ENCODE data around the gene COL20A1.

The COL20A1 gene

DNA sequence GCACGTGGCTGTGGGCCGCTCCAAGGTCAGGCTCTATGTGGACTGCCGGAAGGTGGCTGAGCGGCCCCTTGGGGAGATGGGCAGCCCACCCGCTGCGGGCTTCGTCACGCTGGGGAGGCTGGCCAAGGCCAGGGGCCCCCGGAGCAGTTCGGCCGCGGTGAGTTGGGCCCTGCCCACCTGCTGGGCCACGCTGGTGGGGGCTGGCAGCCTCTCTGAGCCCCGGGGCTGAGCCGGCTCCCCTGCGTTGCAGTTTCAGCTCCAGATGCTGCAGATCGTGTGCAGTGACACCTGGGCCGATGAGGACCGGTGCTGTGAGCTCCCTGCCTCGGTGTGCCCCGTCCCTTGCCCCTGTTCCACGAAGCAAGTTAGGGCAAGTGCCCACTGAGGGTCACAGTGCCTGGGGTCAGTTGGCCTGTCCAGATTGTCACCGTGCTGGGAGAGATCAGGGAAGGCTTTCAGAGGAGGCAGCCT, 27.1 kb downstream of the COL20A1 start:
- no peak for DNase-seq (ENCODE audit: low spot score)

DNA sequence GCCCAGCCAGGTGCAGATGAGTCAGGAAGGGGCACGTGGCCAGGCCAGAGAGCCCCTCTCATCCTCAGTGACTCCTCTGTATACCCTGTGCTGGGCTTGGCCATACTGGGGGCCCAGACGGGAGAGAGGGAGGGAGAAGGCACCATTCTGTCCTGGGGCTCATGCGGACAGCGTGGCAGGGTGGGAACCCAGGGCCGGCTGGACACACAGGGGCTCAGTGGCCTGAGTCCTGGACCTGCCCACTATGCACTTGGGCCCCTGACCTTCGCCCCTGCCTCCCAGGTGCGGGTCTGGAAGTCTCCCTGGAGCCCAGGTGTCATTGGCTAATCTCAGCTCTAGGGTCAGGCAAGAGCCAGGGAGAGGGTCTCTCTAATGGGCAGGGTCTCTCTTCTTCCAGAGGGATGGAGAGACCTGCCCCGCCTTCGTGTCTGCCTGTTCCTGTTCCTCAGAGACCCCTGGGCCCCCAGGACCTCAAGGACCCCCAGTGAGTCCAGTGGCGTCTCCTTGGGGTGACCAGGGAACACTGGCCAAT, 27.7 kb downstream of the COL20A1 start:
- DNase-seq (ENCODE audit: low spot score): no peak

DNA sequence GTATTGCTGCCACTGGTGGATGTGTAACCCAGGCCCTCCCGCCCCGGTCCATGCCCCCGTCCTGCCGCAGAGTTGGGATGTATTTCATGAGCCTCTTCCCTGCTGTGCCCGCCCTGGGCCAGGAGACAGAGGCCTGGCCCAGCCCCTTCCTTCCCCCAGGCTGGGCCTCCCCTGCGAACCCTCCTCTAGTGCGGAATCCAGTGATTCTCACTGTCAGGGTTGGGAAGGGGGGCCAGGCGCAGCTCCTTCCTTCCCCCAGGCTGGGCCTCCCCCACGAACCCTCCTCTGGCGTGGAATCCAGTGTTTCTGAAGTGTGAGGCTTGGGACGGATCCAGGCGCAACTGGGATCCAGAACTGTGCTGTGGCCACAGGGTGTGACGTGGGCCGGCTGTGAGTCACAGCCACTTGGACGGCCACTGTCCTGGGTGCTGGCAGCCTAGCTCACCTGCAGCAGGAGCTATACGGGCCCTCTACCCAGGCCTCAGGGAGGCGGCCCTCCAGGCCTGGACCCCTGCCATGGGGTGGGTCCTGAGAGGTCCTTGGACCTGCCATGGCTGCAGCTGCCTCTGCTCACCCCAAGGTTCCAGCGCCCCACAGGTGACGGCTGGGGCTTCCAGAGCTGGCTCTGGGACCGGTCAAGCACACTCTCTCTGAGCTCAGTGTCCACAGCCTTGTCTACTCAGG, 28.3 kb downstream of the COL20A1 start:
- DNase-seq (ENCODE audit: low spot score): no peak

DNA sequence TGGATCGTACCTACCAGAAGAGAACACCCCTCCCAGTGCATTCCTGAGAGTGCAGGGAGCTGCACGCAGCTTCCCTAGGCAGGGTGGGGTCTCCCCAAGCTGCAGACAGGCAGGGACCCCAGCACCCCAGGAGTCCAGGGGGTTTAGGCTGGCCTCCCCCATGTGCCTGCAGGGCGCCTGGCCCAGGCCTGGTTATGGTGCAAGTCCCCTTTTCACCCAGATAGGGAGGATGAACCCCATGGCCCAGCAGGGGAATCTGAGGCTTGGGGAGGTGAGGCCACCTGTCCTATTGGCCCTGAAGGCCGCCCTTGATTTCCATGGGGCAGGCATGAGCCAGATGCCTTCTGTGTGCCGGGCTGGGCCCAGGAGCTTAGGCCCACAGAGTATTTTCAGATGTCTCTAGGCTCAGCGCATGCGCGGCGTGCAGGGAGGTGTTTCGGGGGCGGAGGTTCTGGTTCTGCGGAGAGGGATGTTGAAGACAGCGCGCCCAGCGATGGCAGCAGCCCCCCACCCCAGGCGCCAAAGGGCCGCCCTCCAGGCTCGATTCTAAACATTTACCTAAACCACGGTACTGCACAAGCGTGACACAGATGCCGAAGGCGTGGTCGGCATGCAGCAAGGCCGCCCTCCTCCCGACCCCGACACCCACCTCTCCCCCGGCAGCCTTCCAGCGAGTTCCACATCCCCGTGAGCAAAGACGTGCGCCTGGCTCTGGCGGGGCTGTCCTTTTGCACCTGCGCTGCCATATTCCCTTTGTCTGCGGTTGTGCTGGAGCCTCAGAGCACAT, 29.4 kb downstream of the COL20A1 start:
- DNase-seq (ENCODE audit: low spot score): no peak

DNA sequence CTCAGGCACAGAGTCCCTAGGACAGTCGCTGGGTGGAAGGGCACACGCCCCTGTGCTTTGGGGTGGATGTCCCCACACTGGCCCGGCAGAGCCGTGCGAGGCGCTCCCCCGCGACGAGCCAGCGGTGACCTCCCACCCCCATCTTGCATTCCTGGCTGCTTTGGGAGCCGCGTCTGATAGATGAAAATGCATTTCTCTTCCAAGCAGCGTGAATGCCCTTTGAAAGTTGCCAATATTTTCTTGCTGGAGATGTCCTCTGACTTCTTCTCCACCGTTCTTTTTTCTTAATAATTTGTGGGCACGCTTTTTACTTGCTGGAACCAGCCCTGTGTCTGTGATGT, 29.9 kb downstream of the COL20A1 start:
- DNase-seq (ENCODE audit: low spot score): no peak

DNA sequence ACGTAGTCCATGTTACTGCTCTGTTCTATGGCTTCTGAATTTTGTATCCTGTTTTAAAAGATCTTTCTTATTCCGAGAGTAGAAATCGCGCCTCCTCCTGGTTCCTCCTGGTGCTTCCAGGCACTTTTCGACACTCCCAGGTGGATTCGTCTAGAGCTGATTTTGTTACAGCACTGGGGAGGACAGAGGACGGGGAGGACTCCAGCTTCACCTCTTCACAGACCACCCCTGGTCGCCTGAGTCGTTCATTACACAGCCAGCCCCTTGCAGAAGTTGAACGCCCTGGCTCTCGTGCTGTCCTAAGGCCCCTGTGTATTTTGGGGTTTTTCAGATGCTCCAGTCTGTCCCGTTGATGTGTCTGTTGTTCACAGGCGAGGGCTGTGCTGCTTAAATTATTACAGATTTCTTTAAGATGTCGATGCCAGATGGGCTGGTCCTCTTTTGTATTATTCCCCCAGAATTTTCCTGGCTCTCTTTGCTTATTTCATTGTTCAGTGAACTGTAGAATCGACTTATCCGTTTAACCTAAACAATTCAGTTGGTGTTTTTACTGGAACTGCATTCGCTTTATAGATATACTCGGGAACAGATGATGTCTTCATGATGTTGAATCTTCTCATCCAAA, 30.5 kb downstream of the COL20A1 start:
- no peak for DNase-seq (ENCODE audit: low spot score)

DNA sequence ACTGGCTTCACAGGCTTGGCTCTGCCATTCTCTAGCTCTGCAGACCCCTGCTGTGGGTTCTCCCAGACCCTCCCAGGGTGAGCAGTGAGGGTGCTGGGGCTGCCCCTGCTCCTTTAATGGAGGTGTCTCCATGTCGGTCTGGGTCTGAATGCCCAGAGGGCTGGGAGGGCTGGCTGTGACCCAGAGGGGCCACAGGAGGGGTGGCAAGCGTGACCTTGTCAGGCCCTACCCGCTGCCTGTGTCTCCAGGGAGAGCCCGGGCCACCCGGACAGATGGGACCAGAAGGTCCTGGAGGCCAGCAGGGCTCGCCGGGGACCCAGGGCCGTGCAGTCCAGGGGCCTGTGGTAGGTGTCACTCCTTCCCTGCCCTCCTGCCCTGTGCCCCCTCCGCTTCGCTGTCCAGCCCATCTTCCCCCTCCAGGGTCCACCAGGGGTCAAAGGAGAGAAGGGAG, 32.1 kb downstream of the COL20A1 start:
- no peak for DNase-seq (ENCODE audit: low spot score)

DNA sequence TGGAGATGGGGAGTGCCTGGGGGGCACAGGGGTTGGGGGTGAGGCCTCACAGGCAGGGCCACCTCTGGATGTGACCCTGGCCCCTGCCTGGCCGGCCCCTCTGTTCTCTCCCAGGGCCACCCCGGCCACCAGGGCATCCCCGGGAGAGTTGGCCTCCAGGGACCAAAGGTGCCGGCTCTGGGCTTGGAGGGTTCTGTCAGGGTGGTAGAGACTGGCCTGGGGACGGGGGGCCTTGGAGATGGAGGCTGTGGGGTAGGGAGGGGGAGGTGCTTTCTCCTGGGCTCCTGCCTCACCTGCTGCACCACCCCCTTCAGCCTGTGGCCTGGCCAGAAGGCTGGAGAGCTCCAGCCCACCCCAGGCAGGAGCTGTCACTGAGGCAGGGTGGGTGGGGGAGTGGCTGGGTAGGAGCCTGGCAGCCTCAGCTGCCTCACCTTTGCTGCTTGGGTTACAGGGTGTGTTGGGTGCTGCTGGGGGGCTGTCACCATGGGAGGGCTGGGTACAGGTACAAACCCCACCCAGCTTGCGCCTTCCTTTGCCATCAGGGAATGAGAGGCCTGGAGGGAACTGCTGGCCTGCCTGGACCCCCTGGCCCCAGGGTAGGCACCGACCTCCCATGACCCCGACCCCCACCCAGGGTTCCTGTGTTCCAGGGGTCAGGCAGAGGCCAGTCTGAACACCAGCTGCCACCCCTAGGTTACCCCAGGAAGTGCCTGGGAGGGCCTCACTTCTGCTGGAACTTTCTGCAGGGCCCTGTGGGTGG, 32.7 kb downstream of the COL20A1 start:
- DNase-seq (ENCODE audit: low spot score): no peak

DNA sequence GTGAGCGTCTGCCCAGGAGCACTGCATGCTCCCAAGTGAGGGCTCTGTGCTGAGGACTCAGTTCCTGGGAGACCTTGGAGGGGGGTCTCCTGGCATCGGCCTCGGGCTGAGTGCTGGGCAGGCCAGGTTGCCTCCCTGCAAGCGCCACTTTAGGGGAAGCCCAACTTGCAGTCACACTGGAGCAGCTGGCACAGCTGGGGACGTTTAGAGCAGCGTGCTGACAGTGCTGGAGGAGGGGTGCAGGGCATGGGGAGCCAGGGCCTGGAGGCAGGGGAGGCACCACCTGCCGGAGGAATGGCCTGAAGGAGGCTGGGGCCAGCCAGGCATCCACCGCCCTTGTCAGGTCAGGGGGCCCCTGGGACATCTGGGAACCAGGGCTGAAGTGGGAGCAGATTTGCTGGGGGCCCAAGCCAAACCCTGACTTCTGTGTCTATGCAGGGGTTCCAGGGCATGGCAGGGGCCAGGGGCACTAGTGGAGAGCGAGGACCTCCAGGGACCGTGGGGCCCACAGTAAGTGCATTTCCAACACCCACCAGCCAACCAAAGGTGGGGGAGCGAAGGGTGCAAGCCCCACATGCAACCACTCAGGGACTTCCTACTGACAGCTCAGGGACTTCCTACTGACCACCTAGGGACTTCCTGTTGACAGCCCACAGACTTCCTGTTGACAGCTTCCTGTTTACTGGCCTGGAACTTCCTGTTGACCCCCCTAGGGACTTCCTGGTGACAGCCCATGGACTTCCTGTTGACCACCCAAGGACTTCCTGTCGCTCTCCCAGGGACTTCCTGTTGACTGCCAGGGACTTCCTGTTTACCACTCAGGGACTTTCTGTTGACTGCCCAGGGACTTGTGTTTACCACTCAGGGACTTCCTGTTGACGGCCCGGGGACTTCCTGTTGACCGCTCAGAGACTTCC, 33.6 kb downstream of the COL20A1 start:
- DNase-seq (ENCODE audit: low spot score): peak; percentile 24

DNA sequence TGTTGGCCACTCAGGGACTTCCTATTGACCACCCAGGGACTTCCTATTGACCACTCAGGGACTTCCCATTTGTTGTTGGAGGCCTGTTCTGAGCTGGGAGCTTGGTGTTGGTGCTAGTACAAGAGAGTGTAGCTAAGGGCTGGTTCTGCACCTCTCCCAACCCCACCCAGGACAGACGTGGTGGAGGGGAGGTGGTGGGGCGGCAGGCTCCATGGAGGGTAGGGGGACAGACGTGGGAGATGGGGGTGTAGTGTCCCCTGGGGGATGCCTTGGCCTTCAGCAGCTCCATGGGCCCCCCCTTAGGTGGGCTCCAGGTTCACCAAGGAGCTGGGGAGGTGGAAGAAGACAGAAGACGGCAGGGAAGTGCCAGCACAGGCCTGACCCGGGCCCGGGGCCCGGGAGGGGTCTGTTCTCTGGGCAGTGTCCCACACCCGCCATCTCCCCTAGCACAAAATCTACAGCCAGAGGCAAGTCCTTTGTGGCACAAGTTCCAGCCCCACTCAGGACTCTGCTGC, 34.3 kb downstream of the COL20A1 start:
- DNase-seq (ENCODE audit: low spot score): no peak

DNA sequence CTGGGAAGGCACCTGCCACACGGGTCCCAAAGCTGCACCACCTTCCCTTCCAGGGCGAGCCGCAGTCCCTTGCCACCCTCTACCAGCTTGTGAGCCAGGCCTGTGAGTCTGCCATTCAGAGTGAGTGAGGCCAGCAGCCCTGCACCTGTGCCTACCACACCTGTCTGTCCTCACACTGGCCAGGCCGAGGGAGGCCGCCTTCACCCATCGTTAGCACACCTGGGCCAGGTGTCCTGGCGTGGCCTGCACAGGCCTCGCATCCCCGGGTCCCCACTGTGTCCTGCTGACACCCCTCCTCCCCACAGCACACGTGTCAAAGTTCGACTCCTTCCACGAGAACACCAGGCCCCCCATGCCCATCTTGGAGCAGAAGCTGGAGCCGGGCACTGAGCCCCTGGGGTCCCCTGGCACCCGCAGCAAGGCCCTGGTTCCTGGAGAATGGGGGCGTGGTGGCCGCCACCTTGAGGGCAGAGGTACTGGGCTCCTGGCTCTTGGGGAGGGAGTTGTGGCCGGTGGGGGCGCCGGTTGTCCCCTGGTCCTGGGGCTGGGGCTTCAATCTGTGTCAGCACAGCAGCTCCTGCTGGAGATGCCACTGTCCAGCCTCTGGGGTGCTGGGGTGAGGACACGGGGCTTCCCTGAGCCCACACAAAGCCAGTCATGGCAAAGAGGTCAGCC, 35.2 kb downstream of the COL20A1 start:
- DNase-seq (ENCODE audit: low spot score): no peak

DNA sequence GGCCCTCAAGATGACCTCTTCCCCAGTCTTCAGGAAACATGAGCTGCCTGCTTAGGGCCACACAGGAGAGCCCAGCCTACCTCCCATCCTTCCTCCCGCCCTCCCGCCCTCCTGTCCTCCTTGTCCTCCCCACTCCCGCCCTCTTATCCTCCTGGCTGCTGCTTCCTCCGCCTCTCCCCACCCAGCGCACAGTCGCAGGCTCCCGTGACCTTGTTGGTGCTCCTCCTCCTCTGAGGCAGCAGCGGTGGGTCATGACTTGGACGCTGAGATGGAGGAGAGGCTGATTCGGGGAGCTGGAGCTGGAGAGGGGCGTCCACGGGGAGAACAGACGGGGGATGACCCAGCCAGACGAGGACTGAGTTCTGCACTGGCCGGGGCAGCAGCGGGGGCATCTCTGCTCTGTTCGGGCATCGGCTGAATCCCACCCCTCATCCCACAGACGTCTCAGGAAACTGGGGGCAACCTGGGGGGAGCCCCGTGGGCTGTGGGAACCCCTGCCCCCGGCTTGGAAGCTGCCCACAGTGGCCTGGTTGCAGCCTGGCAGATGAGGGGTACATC, 35.8 kb downstream of the COL20A1 start:
- no peak for DNase-seq (ENCODE audit: low spot score)

DNA sequence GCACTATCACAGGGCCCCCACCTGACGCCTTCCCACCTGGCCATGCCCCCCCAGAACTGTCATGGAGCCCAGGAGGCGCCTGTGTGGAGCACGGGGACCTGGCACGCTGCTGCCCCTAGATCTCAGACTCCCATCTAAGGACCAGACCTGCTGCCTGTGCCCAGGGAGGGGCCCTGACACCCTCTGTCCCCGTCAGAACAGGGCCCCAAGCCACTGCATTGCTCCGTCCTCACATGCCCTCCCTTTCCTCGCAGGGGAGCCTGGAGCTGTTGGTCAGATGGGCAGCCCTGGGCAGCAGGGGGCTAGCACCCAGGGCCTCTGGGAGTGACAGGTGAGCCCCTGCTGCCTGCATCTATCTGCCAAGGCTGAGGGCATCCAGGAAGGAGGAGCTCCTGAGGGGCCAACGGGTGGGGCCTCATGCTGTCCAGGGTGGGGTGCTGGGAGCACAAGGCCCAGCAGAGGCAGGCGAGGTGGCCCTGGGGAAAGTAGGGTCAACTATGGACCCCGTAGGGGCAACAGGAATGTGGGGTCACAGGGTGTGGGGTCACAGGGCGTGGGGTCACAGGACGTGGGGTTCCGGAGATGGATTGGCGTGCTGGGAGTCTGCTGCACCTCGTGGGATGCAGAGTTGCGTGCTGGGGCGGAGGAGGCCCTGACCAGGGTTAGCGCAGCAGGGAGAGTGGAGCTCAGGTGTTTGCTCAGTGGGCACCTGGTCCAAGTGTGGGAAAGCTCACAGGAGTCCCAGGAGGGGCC, 36.5 kb downstream of the COL20A1 start:
- DNase-seq (ENCODE audit: low spot score): no peak

DNA sequence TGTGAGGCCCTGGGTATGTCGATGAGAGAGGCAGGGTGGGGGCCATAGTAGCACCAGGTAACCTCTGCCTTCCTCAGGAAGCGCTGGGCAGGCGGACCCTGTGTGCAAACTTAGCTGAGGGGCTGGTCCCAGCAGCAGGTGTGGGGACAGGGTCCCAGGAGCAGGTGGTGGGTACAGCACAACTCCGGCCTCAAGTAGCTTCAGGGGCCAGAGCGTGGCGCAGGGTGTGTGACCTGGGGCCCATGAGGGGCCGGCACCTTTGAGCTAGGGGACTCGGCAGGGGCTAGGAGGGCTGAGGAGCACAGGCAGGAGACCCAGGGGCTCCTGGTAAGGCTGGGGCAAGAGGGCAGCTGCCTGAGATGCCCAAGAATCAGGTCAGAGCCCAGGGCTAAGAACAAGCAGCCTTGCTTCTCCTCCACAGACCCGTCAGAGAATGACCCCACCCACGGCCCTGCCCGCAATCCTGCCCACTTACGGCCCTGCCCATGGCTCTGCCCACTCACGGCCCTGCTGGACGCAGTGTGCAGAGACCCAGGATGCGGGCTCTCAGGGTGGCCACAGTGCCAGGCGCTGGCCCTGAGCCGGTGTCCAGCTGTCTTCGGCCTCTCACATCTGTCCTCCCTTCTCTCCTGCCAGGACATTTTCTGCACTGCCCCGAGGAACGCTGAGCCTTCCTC, 37.2 kb downstream of the COL20A1 start:
- no peak for DNase-seq (ENCODE audit: low spot score)

DNA sequence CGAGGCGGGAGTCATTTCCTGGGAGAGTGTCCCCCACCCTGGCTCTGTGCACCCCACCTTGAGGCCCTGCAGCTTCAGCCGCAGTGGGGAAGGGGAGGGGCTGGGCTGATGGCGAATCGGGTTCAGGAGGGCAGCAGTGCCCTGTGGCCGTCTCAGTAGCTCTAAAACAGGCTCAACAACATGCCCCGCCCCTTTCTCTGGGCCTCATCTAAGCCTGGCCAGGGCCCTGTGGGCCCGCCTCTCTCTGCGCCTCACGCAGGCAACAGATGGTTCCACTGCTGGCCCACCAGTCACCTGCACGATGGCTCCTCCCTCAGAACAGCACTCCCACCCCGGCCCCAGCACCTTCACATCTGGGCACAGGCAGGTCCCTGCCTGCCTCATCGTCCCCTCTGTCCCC, 38.0 kb downstream of the COL20A1 start:
- DNase-seq (ENCODE audit: low spot score): no peak

DNA sequence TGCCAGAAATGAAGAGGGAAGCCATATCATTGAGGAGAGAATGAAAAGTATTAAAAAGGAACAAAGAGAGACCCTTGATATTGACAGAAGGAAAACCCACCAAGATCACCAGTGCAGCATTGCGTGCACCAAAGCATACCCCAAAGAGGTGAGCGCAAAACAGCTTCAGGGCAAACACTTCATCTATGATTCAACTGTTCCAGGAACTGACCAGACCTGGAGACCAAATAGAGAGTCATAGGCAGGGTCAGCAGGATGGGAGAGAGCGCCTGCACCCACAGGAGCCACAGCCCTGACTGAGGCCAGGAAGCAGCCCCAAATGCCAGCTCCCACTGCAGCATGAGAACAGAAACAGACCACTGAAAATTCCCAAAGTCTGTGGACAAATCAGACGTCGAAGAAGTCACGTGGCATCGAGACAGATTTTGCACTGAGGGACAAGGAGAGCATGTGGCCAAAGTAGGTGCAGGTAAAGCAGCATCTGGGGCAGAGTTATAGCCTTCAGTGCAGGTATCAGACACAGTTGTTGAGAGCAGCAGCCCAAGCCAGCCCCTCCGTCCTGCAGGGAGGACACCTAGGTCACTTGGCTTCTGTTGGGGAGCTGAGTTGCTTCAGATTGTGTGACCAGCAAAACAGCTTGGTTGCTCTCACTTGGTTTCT, 38.9 kb downstream of the COL20A1 start:
- DNase-seq (ENCODE audit: low spot score): no peak

DNA sequence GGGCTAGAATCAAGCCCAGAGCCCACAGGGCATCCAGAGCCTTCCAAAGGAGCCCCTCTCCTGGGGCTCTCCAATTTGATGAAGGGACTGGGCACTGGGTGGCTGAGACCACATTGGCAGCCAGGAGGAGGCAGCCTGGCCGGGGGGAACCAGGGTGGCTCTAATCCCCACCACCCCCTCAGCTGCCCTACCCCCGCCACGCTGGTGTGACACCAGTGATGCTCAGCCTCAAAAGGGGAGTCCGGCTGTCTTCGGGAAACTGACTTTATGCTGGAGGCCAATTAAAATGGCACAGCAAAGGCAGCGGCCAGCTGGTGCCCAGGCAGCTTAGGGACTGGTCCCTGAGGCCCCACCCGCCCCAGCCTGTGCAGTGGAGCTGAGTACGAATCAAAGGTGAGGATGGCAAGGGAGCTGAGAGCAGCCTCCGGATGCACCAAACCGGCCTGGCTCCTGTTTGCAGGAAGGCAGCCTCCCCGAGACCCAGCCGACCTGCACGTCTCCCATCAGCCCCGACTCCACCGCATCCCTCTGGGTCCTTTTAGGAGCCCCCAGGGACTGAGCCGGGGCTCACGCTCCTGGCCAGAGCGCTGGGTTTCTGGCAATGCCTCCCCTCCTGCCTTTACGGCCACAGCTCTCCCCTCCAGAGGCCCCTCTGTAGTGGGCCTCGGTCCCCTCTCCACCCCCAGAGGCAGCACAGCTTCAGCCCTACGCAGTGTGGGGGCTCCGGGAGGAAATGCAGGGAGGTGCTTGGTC, 39.7 kb downstream of the COL20A1 start:
- no peak for DNase-seq (ENCODE audit: low spot score)
